GM12873 (cell line): Measurements from ENCODE around the gene PCGF5.

ENCODE experiments used
- TF ChIP-seq, protein P1 (sequence below): IDR thresholded peaks from 2 replicates; pipeline ENCODE4 v1.5.1; 2012; ENCODE audit warnings: low read depth, mild to moderate bottlenecking, moderate library complexity, low read length, control low read depth; ENCODE audit not compliant: insufficient read depth; ENCODE audit errors: missing control alignments

Gene PCGF5

DNA sequence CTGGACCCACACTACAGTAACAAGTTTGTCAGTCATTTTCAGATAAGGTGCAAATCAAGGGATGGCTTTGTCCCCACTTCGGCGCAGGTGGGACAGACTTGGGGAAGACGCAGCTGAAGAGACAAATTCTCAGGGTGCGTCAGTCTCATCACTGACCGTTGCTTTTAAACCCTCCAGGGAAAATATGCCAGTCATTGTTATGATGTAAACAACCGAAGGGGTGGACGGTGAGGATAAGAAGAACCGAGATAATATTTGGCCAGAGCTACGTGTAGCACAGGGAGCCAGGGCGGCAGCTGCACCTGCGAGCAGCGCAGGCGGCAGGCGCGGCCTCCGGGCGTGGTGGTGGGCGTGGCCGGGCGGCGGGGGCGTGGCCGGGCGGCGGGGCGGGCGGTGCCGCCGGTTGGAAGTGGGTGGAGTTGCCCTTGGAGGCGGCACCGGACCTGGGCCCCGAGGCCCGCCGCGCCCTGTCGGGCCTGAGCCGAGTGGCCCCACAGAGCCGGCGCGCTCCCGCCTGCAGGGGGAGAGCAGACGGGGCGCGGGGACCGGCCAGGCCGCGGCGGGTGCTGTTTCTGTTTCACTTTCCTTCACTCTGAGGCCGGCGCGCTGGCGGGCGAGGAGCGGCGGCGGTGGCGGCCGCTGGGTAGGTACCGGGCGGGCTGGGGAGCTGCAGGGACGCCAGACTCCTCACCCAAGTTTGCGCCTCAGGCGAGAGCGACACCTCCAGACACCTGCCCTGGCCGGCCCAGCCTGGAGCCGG, at the start of gene PCGF5:
Gene PCGF5, plus strand, starts transcription at position 470 of the 760 bp plus-strand sequence. CDS start 2,209 bp downstream, outside the sequence.
- TF ChIP-seq, protein P1, sequence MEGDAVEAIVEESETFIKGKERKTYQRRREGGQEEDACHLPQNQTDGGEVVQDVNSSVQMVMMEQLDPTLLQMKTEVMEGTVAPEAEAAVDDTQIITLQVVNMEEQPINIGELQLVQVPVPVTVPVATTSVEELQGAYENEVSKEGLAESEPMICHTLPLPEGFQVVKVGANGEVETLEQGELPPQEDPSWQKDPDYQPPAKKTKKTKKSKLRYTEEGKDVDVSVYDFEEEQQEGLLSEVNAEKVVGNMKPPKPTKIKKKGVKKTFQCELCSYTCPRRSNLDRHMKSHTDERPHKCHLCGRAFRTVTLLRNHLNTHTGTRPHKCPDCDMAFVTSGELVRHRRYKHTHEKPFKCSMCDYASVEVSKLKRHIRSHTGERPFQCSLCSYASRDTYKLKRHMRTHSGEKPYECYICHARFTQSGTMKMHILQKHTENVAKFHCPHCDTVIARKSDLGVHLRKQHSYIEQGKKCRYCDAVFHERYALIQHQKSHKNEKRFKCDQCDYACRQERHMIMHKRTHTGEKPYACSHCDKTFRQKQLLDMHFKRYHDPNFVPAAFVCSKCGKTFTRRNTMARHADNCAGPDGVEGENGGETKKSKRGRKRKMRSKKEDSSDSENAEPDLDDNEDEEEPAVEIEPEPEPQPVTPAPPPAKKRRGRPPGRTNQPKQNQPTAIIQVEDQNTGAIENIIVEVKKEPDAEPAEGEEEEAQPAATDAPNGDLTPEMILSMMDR, result peak; percentile 37

DNA sequence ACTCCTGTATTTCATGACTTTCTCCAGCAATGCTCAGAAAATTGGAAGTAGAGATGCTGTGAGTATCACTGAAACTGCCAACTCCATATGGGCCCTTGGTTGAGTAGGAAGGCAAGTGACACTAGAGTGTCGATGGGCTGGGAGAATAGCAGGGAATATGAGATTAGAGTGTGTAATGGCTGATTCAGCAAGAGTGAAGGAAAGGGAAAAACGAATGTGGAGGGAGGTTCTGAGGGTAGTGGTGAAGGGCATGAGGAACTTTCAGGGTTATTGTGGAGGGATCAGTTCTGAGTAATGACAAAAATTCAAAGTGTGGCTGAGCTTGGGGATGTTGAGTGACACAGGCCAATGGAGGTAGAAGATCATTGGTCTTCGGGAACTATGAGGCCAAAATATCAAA, 49.0 kb upstream of the PCGF5 start:
- TF ChIP-seq, protein P1, result no peak

DNA sequence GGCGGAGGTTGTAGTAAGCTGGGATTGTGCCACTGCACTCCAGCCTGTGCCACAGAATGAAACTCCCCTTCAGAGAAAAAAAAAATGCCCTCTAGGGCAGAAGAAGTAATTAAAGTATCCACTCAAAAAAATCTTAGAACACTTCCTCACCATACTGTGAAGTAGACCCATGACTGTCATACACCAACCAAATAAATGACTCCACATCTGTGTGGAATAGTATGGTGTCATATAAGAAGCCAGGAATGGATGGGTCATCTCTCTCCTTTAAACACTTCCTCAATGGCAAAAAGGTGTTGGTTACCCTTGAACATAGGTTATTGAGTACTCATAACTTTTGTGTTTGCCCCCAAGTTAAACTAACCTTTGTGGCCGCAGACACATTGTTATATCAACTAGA, 48.1 kb upstream of the PCGF5 start:
- TF ChIP-seq, protein P1, result no peak

DNA sequence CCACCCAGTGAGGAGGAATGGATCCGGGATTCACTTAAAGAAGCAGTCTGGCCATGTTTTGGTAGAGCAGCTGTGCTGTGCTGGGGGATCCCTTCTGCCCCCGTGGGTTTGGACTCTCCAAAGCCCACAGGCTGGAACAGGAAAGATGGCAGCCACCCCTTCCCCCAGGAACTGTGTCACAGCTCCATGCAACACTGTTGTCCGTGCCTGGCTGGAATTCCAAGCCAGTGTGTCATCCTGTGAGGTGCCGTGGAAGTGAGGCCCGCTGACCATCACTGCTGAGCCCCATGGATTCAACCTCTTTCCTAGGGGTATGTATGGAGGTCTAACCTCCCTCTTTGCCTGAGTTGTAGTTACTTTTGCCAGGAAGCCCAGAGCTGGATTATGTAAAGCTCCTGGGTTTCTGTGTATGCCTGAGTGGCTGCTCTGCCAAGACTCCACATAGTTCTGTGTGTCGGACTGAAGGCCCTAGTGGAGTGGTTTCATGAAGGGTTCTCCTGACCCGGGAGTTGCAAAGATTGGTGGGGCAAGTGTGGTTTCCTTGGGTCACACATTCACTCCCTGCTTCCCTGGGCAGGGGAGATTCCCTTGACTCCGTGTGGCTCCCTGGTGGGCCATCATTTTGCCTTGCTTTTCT, 35.1 kb upstream of the PCGF5 start:
- TF ChIP-seq, protein P1, result no peak

DNA sequence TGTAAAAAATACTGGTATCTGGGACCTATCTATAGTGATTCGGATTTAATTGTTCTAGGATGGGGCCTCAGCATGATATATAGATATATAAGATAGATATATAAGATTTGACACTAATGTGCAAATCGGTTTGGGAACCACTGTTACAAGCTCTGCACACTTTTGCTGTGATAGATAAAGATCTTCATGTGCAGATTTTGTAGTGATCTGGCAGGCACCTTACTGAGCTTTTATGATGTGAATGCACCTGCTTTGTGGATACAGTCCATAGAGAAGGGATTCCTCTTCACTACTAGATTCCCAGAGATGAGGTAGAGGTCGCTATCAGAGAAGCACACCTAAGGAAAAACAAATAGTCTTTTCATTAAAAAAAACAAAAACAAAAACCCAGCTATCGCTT, 33.3 kb upstream of the PCGF5 start:
- TF ChIP-seq, protein P1, result no peak

DNA sequence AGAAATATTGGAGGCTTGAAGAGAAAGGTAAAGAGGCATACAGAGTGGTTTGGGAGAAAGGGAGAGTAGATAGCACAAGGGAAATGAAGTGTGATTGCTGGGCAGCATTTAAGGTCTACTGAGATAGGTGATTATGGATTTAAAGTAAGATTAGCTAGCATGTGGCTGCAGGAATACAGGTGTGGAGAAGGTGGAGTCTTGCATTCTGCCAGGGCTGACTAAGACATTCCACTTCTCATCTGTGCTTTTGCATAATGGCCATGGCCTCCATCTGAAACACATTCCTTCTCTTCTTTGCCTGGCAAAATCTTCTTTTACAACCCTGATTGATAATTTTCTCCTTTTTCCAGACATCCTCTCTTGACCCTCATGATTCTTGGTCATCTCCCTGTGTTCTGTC, 31.6 kb upstream of the PCGF5 start:
- TF ChIP-seq, protein P1, result no peak

DNA sequence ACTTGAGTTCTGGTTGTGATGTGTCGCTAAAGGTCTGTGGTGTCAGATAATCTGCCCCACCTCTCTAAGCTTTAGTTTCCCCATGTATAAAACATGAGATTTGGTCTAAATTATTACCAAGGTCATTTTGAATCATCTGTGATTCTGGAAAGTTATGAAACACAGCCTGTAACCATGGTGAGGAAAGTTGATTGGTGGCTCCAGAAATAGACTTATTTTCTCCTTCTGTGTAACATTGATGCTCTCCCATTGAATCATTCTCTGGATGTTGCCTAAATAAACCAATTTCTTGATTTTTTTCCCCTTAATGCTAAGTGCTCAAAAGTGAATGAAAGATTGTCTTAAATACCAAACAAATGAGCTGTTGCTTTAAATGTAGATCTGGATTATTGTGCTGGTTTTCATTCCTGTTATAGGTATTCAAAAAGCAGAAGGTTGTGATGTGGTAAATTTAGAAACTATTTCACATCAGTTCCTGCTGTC, 30.0 kb upstream of the PCGF5 start:
- TF ChIP-seq, protein P1, result no peak
